Measurements from ENCODE around the gene SLC19A2.
"Not testable (repeated sequence)": the region's sequence is repeated elsewhere in the genome, so short reads cannot be mapped to it uniquely, and the experiment has no call there.

Gene SLC19A2

DNA sequence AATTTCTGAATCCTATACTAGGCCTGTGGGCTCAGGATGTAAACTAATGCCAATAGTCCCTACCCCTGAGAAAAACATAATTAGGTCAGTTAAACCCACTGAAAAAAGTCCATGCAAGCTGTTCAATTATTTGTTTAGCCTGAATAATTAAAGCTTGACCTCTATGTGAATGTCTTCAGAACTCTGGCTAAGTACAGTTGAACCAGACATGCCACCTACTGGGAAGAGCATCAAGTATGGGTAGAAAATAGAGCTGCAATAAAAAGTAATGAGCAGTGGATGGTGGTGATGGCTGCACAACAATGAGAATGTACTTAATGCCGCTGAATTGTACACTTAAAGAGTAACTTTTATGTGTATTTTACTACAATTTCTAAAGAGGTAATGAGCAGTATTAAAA, 23.6 kb upstream of the SLC19A2 start:
- no peak for DNase-seq (ENCODE audit: low read depth)

DNA sequence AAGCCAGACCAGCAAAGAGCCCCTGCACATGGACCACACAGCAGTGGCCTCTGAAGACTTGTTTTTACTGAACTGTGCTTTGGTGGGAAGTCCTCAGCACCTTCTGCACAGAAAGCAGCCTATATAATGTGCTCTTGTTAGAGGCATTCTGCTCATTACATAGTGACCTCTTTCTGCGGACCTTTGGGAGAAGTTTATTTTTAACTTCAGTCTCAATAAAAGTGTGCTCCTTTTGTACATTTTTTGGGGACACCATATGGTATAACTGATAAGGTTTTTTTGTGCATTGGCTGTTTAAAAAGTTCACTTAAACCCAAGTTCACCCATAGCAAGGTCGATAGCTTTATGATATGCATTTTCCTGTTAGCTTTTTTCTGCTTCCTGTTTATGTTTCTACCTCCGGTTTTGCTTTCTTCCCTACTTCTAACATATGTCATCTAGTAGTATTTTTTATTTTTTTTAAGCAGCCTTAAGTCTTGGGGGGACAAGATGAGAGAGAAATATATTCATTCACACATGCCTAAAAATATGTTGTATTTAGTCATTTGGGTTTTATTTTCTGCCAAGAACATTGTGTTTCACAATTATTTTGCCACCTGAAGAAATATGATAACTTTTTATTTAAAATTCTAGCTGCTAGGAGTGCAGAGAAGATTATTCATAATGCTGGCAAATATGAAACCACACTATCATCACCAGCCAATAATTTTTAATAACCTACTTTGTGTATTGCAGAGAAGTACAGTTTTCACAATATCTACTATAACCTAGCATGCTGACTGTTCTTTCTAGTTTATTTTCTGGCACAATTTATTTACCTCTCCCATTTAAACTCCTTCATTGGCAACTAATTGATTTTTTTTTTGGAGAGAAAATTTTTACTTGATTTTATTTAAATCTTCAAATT, 22.9 kb upstream of the SLC19A2 start:
- DNase-seq (ENCODE audit: low read depth): no peak

GRCh38 chr1:169507413-169507812, 21.7 kb upstream of the SLC19A2 start:
- no peak for DNase-seq (ENCODE audit: low read depth)

DNA sequence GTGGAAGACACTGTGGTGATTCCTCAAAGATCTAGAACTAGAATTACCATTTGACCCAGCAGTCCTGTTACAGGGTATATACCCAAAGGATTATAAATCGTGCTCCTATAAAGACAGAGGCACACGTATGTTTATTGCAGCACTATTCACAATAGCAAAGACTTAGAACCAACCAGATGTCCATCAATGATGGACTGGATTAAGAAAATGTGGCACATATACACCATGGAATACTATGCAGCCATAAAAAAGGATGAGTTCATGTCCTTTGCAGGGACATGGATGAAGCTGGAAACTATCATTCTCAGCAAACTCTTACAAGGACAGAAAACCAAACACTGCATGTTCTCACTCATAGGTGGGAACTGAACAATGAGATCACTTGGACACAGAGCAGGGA, 17.9 kb upstream of the SLC19A2 start:
- DNase-seq (ENCODE audit: low read depth): not testable (repeated sequence)

DNA sequence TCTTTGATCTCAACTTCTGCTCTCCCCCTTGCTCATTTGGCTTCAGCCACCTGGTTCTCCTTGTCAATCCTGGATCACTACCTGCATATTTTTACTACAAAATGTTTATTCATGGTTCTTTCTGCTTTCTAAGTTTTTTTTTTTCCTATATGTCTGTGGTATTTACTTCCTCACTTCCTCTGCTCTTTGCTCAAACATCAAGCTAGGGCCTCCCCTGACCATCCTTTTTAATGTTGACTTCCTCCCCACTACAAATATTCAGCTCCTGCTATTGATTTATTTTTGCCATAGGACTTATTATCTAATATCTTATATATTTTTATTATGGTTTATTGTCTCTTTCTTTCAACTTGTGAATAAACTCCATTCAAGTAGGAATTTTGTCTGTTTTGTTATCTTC, 14.1 kb upstream of the SLC19A2 start:
- no peak for DNase-seq (ENCODE audit: low read depth)

DNA sequence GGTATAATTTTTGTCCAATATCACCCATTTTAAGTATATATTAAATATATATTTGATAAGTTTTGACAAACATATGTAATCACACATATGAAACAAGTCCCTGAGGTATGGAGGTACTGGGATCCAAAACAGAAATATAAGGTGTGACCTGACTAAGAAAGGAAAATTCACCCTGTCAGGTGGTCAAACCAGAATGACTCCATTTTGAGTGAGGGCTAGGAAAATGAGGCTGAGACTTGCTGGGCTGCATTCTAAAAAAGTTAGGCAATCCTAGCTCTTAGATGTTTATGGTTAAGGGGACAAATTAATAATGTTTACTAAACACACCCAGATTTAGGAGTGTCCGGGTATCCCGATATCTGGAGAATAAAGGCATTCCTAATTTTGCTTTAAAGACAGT, 11.6 kb upstream of the SLC19A2 start:
- no peak for DNase-seq (ENCODE audit: low read depth)

DNA sequence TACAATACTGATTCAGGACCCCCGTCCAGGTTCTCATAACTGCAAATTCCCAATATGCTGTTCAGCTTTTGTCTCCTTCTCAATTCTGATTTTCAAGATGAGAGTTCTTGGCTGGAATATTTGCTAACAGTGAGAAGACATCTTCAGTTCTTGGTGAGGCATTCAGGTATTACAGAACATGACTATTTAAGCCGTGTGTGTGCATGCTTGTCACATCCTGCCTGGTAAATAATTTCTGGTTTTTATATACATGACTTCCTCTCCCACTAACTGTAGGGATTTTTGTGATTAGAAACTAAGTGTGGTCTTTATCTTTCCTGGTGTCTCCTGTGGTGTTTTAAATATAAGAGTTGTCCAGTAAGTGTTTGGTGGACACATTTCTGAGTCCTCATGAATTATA, 10.2 kb upstream of the SLC19A2 start:
- DNase-seq (ENCODE audit: low read depth): no peak

GRCh38 chr1:169495046-169495775, 9.5 kb upstream of the SLC19A2 start:
- DNase-seq (ENCODE audit: low read depth): no peak

GRCh38 chr1:169494343-169494742, 8.6 kb upstream of the SLC19A2 start:
- DNase-seq (ENCODE audit: low read depth): no peak

DNA sequence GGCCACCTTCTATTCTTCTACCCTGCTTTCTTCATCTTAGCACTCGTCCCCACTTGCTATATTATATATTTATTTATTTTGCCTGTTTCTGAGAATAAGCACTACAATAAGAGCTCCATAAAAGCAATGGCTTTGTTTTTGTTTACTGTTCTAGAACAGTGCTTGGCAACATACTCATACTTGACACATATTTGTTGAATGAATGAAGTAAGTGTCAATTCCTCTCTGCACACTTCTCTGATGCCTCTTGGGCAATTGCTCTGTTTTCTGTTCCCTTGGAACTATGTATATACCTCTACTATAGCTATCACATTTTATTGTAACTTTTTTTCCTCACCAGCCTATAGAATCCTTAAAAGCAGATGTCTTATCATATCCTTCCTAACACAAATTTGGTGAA, 7.5 kb upstream of the SLC19A2 start:
- DNase-seq (ENCODE audit: low read depth): no peak

DNA sequence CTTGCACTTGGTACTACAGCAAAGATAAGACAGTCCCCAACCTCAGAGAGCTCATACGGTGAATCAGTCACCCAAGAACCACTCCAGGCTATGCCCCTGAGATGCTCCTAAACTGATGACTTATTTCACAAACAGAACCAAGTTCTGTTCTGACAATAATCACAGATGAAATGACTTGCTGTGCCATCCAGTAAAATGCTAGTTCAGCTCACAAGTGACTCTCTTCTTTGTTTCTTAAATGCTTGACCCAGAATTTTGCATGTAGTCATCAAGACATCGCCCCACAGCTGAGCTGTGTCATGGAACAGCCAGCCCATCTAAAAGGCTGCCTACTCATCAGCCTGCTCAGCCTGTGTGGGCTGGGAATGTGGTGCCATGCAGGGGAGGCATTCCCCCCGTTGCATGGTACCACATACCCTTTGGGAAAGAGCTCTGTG, 6.1 kb upstream of the SLC19A2 start:
- no peak for DNase-seq (ENCODE audit: low read depth)

DNA sequence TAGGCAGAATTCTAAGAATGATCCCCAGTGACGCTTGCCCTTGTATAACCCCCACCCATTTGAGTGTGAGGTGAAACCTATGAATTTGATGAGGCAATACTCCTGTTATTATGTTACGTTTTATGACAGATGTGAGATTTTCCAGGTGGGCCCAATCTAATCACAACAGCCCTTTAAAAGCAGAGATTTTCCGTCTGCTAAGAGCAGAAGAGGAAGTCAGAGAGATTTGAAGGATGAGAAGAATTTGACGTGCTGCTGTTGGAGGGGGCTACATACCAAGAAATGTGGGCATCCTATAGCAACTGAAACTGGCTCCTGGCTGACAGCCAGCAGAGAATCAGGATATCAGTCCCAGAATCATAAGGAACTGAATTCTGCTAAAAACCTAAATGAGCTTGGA, 2.4 kb upstream of the SLC19A2 start:
- no peak for DNase-seq (ENCODE audit: low read depth)

GRCh38 chr1:169487561-169487960, 1.8 kb upstream of the SLC19A2 start:
- DNase-seq (ENCODE audit: low read depth): no peak

DNA sequence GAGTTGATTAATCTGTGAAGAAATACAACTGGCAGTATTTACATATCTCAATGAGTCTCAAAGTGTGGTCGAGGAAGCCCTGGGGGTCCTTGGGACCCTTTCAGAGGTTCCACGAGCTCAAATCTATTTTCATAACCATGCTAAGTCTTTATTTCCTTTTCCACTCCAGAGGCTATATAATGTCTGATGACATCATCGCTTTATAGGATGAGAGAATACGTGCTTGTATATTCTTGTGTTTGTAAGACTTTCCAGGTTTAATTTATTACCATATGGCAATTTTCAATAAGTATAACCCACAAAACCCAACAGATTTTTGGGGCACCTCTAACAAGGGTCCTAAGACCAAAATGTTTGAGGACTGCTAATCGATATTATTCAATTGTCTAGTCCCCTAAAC, 1.4 kb upstream of the SLC19A2 start:
- DNase-seq (ENCODE audit: low read depth): no peak

- peak; percentile 60 for DNase-seq (ENCODE audit: low read depth)
Measured at GRCh38 chr1:169486281-169487051, 722 bp upstream of the SLC19A2 start.

- DNase-seq (ENCODE audit: low read depth): peak; percentile 66
Measured at GRCh38 chr1:169484683-169485430, 887 bp downstream of the SLC19A2 start.

DNA sequence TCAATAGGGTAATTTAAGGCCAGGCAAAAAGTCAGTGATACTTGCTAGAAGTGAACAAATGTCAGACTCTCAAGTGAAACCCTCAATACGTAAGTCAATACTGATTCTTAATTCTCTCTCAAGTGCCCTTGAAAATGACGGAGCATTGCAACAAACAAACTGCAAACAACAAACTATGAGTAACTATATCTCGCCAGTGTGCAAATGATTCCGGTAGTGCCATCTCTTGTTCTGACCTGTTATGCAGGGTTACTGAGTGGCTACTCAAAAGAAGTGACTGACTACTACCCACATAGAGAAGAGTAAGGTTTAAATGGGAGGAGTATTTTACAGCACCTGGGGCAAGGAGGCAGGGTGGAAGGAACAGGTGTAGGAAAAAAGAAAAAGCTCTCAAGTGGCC, 1.6 kb downstream of the SLC19A2 start:
- no peak for DNase-seq (ENCODE audit: low read depth)

DNA sequence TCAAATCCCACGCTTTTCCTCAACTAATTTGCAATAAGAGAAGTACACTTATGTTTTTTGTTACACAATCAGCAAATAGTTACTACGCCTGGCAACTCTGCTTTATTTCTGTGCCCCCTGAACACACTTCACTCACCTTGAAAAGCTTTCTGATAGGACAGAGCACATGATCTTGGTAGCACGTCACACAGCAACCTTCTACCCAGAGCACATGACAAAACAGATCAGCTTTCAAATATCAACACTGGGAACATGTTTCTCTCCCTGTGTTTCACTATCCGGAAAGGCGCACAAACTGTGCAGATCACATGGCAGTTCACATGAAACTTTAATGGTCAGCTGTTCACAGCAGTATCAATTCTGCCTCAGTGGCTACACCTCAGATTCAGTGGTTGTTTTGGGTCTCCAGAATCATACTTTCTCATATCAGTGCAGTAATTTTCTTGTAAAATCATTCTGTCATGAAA, 2.2 kb downstream of the SLC19A2 start:
- DNase-seq (ENCODE audit: low read depth): peak; percentile 18

DNA sequence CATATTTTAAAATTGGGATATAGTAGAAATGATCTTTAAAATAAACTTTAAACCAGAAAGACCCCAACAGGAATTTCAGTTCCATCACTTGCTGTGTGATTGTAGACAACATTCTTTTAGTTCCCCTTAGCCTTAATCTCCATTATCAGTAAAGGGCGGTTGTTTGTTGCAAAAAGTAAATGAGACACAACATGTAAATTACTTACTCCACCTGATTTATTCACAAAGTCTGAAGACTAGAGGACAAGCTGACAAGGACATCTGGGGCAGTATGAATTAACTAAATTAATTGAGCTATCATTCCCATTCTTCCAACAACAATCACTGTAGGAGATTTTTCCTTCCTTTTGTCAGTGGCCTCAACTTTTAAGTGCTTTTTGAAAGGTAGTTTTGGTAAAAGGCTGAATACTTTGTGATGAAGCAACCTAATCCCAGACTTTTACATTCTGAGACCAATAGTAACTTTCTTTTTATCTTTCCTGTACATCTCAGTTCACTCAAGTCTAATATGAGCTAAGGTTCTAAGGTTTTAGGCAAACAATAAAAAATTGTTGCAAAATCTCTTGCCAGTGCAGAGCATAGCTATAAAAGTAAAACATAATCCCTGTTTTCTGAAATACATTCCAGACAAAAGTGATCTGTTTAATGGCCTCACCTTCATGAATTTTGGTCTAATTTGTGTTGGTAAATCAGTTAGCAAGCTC, 6.2 kb downstream of the SLC19A2 start:
- no peak for DNase-seq (ENCODE audit: low read depth)

DNA sequence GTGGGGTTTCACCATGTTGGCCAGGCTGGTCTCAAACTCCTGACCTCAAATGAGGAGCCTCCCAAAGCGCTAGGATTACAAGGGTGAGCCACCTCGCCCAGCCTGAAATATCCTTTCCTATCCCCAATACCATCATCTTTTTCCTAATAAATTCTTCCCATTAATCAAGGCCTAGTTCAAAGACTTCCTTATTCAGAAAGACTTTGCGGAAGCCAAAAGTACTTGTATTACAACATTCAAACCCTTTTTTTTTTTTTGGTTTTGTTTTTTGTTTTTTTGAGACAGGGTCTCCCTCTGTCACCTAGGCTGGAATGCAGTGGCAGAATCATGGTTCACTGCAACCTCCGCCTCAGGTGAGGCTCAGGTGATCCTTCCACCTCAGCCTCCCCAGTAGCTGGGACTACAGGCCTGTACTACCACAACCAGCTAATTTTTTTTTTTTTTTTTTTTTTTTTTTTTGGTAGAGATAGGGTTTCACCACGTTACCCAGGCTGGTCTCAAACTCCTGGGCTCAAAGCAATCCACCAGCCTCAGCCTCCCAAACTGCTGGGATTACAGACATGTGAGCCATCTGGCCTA, 7.6 kb downstream of the SLC19A2 start:
- no peak for DNase-seq (ENCODE audit: low read depth)

Measured in EH (cell line).